NCI-H526 treated with DMSO at 0.1 percent for 48 hours (cell line): ENCODE data around the gene SEPTIN7.

Experiments
- DNase-seq: peaks from one replicate; lab custom pipeline; 2025; lab: John Stamatoyannopoulos, UW

SEPTIN7 gene

DNA sequence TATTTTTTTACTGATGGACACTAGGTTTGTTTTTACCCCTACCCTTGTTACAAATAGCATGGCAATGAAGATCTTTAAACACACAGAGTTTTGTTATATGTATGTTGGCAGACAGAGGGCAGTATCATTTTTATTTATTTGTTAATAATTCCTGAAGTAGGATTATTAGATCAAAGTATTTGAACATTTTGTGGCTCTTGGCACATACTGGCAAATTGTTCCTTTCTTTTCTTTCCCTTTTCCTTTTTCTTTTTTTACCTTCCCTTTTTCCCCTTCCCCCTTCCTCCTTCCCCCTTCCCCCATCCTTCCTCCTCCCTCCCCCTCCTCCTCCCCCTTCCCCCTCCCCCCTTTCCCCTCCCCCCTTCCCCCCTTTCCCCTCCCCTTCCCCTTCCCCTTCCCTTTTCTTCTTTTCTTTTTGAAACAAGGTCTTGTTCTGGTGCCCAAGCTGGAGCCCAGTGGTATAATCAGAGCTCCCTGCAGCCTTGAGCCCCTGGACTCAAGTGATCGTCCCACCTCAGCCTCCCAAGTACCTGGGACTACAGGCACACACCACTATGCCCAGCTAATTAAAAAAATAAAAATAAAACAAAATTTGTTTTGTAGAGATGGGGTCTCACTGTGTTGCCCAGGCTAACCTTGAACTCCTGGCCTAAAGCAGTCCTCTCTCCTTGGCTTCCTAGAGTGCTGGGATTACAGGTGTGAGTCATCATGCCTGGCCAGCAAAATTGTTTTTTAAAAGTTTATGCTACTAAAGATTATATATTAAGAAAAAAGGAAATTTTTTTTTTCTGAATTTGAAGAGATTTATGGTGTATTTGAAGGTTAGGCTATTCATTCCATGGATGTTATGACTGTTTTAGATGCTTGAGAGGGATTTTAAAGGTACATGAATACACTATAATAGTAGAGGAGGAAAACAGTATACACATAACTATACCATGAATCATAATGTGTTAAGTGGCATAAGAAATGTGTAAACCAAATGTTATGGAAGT lies 39.3 kb downstream of the SEPTIN7 start:
- DNase-seq = no peak

DNA sequence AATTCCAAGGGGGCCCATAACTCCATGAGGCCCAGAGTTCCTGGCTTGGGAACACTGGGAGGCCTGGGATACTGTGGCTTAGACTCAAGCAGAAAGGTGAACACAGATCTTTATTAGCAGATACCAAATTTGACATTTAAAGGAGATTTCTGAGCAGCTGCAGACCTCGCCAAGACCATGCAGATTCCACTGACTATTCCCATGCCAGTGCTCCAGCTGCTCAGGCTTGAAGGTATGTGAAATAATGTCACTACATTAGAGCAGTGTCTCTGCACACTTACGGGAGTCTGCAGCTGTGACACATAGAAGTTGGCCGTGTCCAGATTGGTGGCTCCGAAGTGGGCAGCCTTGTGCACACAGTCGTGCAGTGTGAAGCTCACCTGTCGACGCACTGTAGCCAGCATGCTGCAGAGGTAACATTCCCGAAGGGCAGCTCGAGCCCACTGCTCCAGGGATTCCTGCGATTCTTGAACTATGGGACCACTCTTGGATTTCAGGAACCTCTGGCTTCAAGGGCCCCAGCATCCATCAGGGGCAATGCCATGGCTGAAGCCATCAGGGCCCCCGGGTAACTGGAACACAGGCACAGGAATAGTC lies 46.1 kb downstream of the SEPTIN7 start:
- no peak for DNase-seq

GRCh38 chr7:35848725-35849124 lies 47.9 kb downstream of the SEPTIN7 start:
- peak; percentile 87 for DNase-seq

GRCh38 chr7:35849158-35849831 lies 48.4 kb downstream of the SEPTIN7 start:
- DNase-seq = no peak

DNA sequence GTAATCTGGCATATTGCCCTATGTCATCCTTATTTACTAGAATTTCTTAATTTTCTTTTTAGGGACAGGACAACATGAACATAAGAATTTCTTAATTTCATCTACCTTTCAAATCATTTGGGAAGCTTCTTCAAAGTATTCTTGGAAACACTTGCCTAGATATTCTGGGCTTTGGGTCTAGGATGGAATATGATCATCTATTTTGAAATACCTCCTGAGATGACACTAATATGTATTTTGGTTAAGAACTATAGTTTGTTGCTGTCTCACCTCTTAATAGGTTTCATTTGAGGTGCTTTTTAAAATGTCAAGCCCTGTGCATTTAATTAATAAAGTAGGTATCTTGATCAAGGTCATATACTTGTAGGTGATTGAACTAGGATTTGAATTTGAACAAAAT lies 49.1 kb downstream of the SEPTIN7 start:
- DNase-seq = no peak
